Hindlimb muscle (tissue), 1 donor: ENCODE results near the gene SPHK1. TPM values are rescaled to one million over a fixed set of nuclear protein-coding genes. Genes with fewer than 3 reads are reported as not detected.
"Not testable (repeated sequence)": the region's sequence is repeated elsewhere in the genome, so short reads cannot be mapped to it uniquely, and the experiment has no call there.

Experiments
- DNase-seq: peaks from one replicate; pipeline ENCODE4 v3.0.0-alpha.2; 2013
- polyA plus RNA-seq: library from polyadenylated mRNA; unstranded; fragments of 120-200 nt; gene quantifications from one replicate; pipeline ENCODE4 v1.2.1, GENCODE V29; 2013; ENCODE audit not compliant: insufficient read length

The SPHK1 gene, protein sequence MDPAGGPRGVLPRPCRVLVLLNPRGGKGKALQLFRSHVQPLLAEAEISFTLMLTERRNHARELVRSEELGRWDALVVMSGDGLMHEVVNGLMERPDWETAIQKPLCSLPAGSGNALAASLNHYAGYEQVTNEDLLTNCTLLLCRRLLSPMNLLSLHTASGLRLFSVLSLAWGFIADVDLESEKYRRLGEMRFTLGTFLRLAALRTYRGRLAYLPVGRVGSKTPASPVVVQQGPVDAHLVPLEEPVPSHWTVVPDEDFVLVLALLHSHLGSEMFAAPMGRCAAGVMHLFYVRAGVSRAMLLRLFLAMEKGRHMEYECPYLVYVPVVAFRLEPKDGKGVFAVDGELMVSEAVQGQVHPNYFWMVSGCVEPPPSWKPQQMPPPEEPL
- polyA plus RNA-seq, result 2.3 TPM

DNA sequence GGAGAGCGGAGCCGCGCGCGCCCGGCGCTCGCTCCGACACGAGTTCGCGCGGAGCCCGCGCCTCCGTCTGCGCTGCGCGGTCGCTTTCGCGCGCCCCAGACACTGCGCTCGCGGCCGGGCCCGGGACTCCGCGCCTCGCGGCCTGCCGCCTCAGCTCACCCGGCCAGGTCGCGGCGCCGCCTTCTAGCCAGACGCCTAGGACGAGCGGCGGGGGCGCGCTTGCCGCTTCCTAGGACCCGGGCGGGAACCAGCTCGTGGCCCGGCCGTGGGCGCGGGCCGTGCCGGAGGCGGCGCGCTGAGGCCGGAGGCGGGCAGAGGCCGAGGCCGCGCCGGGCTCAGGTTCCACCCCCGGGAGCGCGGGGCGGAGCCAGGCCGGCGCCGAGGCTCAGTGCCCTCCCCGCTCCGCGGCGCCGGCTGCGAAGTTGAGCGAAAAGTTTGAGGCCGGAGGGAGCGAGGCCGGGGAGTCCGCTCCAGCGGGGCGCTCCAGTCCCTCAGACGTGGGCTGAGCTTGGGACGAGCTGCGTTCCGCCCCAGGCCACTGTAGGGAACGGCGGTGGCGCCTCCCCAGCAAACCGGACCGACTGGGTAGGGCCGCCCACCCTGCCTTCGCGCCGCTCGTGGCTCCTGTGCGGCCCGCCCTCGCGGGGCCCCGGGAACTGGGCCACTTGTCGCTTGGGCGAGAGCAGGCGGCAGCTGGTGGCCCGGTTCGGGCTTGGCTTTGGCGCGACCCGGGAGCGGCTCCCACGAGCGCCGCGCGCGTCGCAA, at the start of gene SPHK1:
Gene SPHK1 (plus strand): TSS at position 388 of the 765 bp plus-strand sequence. CDS start 1,036 bp downstream, outside the sequence.
- peak; percentile 83 for DNase-seq

DNA sequence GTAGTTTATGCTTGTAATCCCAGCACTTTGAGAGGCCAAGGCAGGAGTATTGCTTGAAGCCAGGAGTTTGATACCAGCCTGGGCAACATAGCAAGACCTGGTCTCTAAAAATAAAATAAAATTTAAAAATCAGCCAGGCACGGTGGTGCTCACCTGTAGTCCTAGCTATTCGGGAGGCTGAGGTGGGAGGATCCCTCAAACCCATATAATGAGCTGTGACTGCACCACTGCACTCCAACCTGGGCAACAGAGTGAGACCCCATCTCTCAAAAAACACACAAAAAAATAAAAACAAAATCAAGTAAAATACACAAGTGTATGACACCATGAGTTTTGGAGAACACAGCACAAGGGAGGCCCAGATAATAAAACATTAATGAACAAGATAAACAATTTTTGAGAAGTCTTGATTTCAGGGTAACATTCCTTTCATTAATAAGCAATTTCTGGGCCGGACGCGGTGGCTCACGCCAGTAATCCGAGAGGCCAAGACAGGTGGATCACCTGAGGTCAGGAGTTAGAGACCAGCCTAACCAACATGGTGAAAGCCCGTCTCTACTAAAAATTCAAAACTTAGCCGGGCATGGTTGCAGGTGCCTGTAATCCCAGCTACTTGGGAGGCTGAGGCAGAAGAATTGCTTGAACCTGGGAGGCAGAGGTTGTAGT, 48.6 kb upstream of the SPHK1 start:
- no peak for DNase-seq

DNA sequence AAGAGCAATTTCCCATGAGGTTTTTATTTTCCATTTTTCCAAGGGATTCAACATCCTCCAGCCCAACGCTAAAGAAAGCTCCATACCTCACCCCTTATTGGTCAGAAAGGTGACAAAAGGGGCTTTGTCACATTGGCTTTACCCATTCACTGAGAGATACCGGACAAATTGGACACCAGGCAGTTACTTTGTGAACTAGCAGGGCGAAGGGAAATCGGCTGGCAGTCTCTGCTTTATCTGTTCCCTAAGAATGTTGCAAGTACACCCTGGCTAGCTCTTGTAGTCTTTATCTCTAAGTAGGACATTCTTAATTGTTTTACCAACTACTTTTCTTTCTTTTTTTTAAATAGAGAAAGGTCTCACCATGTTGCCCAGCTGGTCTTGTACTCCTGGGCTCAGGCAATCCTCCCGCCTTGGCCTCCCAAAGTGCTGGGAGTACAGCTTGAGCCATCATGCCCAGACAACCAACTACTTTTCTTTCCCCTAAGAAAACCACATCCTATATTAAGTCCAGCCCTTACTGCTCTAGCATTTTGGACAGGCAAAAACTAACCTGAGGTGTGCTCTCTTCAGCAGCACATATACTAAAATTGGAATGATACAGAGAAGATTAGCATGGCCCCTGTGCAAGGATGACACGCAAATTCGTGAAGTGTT, 47.5 kb upstream of the SPHK1 start:
- DNase-seq, result no peak

DNA sequence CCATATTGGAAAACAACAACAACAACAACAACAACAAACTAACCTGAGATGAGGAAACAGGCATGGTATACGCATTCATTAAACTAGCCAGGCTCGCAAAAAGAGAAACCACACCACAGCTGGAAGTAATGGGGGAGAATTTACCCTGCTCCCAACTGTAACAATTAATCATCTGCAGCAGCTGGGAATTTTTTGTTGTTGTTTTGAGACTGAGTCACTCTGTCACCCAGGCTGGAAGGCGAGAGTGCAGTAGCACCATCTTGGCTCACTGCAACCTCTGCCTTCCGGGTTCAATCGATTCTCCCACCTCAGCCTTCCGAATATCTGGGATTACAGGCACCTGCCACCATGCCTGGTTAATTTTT, 47.0 kb upstream of the SPHK1 start:
- DNase-seq, result no peak

DNA sequence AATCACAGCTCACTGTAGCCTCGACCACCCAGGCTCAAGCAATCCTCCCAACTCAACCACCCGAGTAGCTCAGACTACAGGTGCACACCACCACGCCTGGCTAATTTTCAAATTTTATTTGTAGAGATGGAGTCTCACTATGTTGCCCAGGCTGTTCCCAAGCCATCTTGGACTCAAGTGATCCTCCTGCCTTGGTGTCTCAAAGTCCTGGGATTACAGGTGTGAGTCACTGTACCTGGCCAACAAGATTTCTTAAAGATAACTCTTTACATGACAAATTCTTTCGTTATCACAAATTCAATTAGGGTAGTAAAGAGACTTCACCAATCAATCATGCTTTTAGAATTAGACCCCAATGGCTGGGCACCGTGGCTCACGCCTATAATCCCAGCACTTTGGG, 43.1 kb upstream of the SPHK1 start:
- DNase-seq, result no peak

DNA sequence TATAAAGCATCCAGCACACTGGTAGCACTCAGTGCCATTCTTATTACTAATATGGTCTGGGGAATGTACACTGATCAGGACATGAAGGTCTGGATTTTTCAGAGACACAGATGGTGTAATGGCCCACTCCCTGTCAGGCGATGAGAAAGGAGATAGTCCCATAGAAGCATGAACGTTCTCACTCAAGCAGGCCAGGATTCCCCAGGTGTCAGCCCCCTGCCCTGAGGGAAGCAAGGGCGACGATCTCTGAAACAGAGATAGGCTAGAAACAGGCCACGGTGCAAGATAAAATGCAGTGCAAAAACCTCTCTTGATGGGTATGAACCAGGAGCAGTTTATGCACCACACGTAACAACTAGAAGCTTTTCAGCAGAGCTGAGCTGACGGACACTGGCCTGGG, 41.3 kb upstream of the SPHK1 start:
- no peak for DNase-seq

DNA sequence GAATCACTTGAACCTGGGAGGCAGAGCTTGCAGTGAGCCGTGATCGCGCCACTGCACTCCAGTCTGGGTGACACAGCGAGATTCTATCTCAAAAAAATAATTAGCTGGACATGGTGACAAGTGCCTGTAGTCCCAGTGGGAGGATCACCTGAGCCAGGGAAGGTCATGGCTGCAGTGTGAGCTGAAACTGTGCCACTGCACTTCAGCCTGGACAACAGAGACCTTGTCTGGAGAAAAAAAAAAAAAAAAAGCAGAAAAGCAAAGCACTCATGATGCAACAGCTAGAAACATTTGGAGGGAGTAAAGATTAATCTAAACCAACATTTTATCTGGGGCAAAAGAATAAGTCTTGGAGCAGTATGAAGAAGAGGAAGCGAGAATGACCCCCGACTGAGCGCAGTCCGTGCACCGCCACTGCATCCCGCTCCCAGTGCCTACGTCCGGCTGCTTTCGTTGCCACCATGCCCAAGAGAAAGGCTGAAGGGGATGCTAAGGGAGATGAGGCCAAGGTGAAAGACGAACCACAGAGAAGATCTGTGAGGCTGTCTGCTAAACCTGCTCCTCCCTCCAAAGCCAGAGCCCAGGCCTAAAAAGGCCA, 38.9 kb upstream of the SPHK1 start:
- DNase-seq, result no peak

DNA sequence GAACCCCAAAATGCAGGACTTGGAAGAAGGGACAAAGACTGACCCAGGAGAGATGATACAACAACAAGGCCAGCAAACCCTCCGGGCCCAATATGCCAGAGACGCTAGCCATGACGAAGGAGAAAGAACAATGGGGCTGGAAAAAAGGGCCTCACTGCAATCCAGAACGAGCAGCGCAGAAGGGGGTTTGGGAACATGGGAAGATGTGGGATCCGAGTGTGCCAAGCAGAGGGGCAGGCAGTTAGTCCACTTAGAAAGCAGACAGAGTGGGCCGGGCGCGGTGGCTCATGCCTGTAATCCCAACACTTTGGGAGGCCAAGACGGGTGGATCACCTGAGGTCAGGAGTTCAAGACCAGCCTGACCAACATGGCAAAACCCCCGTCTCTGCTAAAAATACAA, 37.5 kb upstream of the SPHK1 start:
- DNase-seq, result not testable (repeated sequence)

DNA sequence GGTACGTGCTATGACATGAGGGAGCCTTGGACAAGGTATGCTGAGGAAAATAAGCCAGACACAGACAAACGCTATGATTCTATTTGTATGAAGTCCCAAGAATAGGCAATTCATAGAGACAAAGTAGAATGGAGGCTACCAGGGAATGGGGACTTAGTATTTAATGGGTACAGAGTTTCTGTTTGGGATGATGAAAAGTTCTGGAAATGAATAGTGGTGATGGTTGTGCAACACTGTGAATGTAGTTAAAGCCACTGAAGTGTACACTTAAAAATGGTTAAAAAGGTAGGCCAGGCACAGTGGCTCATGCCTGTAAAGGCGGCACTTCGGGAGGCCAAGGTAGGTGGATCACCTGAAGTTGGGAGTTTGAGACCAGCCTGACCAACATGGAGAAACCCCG, 33.9 kb upstream of the SPHK1 start:
- DNase-seq, result no peak

DNA sequence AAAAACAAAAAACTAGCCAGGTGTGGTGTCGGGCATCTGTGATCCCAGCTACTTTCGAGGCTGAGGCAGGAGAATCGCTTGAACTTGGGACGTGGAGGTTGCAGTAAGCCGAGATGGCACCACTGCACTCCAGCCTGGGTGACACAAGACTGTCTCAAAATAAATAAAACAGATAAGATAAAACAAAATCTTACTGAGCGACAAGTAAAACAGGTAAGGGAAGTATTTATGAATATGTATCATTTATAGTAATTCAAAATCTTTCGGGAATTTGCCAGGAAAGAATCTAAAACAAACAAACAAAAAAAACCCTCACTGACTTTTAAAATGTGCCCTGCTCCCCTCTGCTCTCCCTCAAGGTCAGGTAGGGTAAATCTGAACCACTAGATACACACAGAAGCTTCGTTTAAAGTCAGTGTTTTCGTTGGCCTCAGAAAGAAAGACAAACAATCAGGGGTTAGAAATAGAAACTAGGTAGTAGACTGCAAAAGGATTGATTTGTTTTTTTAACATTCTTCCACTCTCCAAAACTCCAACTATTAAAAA, 32.8 kb upstream of the SPHK1 start:
- no peak for DNase-seq

DNA sequence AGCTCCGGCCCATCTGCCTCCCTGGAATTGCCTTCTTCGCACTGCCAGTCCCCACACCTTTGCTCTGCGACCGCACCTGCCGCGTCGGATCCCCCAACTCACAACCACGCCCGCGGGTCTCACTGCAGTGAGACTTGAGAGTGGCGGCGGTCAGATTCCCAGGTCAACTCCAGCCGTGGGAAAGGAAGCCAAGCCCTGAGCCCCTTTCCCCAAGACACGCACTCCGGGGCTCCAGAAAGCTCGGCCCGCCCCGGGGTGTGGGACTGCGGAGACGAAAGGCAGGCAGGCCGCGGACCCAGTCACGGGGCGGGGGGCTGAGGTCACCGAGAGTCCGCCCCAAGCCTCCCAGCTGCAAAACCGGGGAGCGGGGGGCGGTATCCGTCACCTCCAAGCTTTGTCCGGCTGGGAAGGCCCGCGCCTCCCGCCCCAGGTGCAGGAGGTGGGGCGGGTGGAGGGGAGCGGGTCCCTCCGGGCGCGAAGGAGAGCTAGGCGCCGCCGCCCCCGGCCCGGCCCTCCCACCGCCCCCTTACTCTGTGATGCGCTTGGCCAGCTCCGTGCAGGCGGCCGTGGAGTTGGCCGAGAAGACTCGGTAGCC, 31.3 kb upstream of the SPHK1 start:
- no peak for DNase-seq

DNA sequence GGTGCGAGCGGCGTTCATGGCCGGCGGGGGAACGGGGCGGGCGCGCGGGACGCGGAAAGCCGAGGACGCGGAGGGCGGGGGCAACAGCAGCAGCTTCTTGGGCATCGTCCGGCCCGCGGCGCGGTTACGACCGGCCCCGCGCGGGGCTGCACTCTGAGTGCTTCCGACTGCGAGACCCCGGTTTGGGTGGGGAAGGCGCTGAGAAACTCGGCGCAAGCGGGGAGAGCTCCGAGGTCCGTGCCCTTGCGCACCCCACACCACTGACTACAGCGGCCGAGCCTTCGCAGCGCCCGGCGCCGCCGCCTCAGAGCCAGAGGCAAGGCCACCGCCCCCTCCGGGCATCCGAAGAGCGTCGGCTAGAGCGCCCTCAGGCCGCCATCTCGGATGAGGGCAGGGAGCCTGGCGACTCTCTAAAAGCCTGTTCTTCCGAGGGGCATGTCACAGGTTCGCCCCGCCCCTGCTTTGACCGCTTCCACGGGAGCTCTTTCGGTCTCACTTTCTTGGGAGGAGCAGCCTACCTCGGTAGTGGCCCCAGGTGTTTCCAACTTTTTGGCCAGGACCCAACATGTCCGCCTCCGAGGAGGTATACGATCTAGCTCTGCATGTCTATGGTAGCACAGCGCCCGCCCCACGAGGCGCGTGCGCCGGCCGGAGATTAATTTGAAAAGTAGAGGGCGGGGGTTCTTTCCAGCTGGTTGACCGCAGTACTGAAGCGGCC, 30.7 kb upstream of the SPHK1 start, which contains the start of gene PRPSAP1:
Gene PRPSAP1 (minus strand): TSS at position 318 of the 718 bp plus-strand sequence. CDS start 213 bp downstream, at position 105.
- peak; percentile 94 for DNase-seq

DNA sequence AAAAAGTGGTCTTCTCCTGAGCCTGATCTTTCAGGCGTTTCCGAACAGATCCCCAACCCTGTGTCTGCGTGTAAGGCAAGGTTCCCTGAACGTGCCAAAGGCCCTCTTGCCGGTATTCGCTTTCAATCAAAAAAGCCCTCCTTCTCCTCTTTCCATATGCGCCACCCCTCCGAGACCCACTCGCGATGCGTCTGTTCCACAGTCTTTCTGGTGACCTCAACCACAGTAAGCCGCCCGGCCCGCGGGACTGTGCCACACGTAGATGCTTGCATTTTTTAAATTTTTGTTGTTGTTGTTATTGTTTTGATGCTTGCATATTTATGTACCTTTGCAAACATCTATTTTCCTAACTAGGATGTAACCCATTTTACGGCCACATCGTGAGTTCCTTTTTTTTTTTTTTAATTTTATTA, 30.1 kb upstream of the SPHK1 start:
- no peak for DNase-seq

DNA sequence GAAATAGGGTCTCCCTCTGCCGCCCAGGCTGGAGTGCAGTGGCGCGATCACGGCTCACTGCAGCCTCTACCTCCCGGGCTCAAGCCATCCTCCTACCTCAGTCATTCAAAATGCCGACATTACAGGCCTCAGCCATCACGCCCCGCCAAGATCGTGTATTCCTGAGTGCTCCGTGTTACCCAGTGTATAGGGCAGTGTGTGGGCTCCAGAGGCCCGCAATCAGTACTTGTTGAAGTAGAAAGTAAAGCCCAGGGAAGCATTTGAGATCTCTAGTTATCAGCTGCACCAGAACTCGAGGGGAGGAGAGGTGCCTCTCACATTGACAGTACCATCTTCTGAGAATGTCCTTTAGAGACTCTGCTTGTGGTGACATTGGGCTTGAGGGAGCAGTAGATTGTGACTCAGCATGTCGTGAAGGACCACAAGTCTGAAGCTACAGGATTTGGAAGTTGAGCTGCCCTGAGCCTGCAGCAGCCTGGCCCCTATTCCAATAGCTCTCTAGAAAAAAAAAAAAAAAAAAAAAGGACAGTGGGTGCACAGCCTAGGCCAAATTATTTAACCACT, 29.6 kb upstream of the SPHK1 start:
- DNase-seq, result no peak

DNA sequence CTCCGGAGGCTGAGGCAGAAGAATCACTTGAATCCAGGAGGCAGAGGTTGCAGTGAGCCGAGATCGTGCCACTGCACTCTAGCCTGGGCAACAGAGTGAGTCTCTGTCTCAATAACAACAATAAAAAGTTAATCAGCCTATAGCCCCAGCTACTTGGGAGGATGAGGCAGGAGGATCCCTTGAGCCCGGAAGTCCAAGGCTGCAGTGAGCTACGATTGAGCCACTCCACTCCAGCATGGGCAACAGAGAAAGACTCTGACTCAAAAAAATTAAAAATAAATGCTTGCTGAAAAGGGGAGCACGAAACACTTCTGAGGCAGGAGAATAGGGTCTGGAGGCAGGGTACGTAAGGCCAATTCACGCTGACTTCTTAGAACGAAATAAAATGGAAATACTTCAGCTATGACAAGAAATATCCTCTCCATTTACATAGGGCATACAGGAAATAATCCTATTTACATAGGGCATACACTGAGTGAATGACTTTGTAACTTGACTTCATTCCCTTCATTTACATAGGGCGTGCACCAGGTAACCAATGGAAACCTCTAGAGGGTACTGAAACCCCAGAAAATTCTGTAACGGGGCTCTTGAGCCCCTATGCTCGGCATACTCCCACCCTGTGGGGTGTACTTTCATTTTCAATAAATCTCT, 27.5 kb upstream of the SPHK1 start:
- no peak for DNase-seq

DNA sequence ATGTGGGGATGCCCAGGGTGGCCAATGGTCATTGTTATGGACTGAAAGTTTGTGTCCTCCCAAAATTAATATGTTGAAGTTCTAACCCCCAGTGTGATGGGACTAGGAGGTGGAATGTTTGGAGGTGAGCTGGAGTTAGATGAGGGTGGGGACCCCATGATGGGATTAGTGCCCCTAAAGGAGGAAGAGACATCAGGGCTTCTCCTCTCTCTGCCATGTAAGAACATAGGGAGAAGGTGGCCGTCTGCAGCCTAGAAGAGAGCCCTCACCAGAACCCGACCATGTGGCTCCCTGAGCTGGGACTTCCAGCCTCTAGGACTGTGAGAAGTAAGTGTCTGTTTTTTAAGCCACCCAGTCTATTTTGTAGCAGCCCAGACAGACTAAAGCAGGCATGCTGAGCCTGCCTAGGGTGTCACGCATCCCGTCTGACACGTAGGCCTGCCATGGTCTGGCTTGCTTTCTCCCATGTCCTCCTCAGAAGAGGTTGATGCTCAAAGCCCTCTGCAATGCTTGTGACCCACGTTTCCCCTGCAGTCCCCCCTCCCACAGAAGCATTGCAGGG, 26.7 kb upstream of the SPHK1 start:
- DNase-seq, result no peak

DNA sequence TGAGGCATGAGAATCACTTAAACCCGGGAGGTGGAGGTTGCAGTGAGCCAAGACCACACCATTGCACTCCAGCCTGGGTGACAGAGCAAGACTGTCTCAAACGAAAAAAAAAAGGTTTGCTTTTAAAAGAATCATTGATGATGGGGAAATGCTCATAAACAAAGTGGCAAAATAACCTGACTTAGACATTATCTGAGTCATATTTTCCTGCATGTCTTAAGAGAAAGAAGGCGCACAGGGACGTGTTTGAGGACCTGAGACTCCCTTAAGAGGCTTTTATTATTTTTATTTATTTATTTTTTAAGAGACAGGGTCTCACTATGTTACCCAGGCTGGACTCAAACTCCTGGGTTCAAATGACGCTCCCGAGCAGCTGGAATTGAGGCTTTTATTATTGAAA, 25.0 kb upstream of the SPHK1 start:
- no peak for DNase-seq

DNA sequence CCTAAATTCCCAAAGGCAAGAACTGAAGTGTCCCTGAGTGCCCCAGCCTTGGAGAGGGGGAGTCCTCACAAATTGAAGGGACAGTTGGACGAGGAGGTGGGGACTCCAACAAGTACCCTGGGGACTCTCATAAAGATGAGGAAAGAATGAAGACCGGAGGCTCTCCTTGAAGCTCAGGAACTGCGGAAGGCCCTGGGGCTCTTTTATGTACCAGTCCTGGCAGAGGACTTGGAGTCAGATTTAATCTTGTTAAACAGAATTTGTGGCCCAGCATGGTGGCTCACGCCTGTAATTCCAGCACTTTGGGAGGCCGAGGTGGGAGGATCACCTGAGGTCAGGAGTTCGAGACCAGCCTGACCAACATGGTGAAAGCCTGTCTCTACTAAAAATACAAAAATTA, 24.6 kb upstream of the SPHK1 start:
- DNase-seq, result not testable (repeated sequence)

DNA sequence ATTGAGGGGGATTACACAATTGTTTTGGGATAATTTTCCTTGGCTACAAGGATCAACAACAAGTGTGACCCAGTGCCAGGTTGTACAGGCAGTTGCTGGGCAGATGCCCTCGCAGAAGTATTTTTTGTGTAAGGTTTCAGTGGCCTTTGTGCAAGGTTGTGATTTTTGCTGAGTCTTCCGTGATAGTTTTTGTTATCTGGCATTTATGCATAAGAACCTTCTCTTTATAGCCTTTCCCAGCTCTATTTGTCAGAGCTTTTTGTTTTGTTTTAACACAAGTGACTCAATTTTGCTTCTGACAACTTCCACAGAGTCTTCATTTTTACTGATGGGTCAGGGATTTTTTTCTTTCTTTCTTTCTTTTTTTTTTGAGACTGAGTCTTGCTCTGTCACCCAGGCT, 23.9 kb upstream of the SPHK1 start:
- no peak for DNase-seq
